ENCODE data around the gene SCYL1. TPM values are rescaled to one million over a fixed set of nuclear protein-coding genes. Genes with fewer than 3 reads are reported as not detected.

SCYL1 gene
- total and polyA plus RNA-seq, 2 of the 4 experiments (the other 2 are of a cell fraction): 96.4 to 150 TPM

DNA sequence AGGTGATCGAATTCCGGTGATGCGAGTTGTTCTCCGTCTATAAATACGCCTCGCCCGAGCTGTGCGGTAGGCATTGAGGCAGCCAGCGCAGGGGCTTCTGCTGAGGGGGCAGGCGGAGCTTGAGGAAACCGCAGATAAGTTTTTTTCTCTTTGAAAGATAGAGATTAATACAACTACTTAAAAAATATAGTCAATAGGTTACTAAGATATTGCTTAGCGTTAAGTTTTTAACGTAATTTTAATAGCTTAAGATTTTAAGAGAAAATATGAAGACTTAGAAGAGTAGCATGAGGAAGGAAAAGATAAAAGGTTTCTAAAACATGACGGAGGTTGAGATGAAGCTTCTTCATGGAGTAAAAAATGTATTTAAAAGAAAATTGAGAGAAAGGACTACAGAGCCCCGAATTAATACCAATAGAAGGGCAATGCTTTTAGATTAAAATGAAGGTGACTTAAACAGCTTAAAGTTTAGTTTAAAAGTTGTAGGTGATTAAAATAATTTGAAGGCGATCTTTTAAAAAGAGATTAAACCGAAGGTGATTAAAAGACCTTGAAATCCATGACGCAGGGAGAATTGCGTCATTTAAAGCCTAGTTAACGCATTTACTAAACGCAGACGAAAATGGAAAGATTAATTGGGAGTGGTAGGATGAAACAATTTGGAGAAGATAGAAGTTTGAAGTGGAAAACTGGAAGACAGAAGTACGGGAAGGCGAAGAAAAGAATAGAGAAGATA is 25.7 kb upstream of the SCYL1 start, which contains the start of gene MALAT1:
Gene MALAT1, plus strand, starts transcription at position 69 of the 736 bp plus-strand sequence.
- peak within 1 kb of the TSS; percentile 100 for H3K23ac ChIP-seq (ENCODE audit: low read depth, low read length)
- dilution Hi-C loops (cut with HindIII; ENCODE audit: low sequenced_read_pairs, unreplicated experiment) (no loop called here), in situ Hi-C loops (cut with MboI; ENCODE audit: low sequenced_read_pairs) (no loop called here), intact Hi-C loops (cut with micrococcal nuclease) (loop anchor here (2.0 kb wide), 2 partner anchors 50 to 78 kb away; no protein-coding TSS in a partner anchor)
- H3K4me3 ChIP-seq (ENCODE audit: insufficient read depth, low read depth, low read length): peak within 1 kb of the TSS; percentile 72
- H3K27ac ChIP-seq (ENCODE audit: insufficient read depth, low read length): peak within 1 kb of the TSS; percentile 99
- H3K9ac ChIP-seq (ENCODE audit: low read depth, low read length): peak within 1 kb of the TSS; percentile 99
- TF ChIP-seq FOS (IDR thresholded peaks at IDR 0.05; ENCODE audit: low read depth, low read length) (peak; percentile 47), MAFK (IDR thresholded peaks at IDR 0.05; ENCODE audit: low read depth, low read length) (no peak), SMC3 (IDR thresholded peaks at IDR 0.05; ENCODE audit: low read depth, low read length) (peak; percentile 52), CEBPB (IDR thresholded peaks at IDR 0.05; ENCODE audit: low read depth, low read length) (no peak), MAZ (IDR thresholded peaks at IDR 0.05; ENCODE audit: borderline replicate concordance, low read depth, low read length) (no peak), CTCF (conservative IDR thresholded peaks at IDR 0.05; ENCODE audit: low read depth, low read length) (no peak), CHD1 (IDR thresholded peaks at IDR 0.05; ENCODE audit: low read depth, low read length) (no peak), NFE2L2 (IDR thresholded peaks at IDR 0.05; ENCODE audit: low read depth, low read length) (peak; percentile 64; the same call in 1 of the 2 replicates), BHLHE40 (IDR thresholded peaks at IDR 0.05; ENCODE audit: low read depth, low read length) (peak; percentile 69; the same call in 1 of the 2 replicates), POLR2A (IDR thresholded peaks at IDR 0.05; ENCODE audit: low read depth, low read length) (no peak)
- TF ChIP-seq, protein P1, sequence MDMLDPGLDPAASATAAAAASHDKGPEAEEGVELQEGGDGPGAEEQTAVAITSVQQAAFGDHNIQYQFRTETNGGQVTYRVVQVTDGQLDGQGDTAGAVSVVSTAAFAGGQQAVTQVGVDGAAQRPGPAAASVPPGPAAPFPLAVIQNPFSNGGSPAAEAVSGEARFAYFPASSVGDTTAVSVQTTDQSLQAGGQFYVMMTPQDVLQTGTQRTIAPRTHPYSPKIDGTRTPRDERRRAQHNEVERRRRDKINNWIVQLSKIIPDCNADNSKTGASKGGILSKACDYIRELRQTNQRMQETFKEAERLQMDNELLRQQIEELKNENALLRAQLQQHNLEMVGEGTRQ (IDR thresholded peaks at IDR 0.05; ENCODE audit: low read depth, low read length): no peak
- peaks cover 5% of the 10 kb centered on the region for H3K4me1 ChIP-seq (ENCODE audit: control insufficient read depth, insufficient read depth, low read length)
- WGBS, 2 experiments (ENCODE audit: extremely low coverage in 2 of 2, insufficient read length in 1 of 2): 0 to 86% methylated on average over 2 of the region's 24 CpGs
- peak within 1 kb of the TSS; percentile 100 for H3K14ac ChIP-seq (replicated peaks; ENCODE audit: low read depth, low read length)
- H3K79me1 ChIP-seq (ENCODE audit: low read depth in 1 of 2, low read length in 2 of 2): peaks cover 0 to 14% of the 10 kb centered on the region in 2 experiments; a peak in 3 of 4 replicates
- H3K4ac ChIP-seq (ENCODE audit: low read depth, low read length): peak within 1 kb of the TSS; percentile 100
- peak within 1 kb of the TSS; percentile 96 for H2BK5ac ChIP-seq (ENCODE audit: low read depth, low read length, poor library complexity, severe bottlenecking)
- no peaks in the 10 kb centered on the region for H3K9me1 ChIP-seq (ENCODE audit: insufficient read depth, low read length)
- H4K8ac ChIP-seq (ENCODE audit: low read depth in 2 of 2, low read length in 2 of 2): peak within 1 kb of the TSS; percentile 92 to 96
- DNase-seq: peak; percentile 94
- H2AK5ac ChIP-seq (ENCODE audit: low read depth, low read length): peak within 1 kb of the TSS; percentile 98
- H2AFZ ChIP-seq (replicated peaks; ENCODE audit: low read length, poor library complexity): peak within 1 kb of the TSS; percentile 66
- H4K5ac ChIP-seq (ENCODE audit: low read depth, low read length): peak within 1 kb of the TSS; percentile 100
- ATAC-seq (ENCODE audit: low read depth): peak; percentile 14
- peak within 1 kb of the TSS; percentile 71; the same call in 2 of the 3 replicates for H2BK15ac ChIP-seq (ENCODE audit: low read depth, low read length)
- no peaks in the 10 kb centered on the region for H3K9me3 ChIP-seq (ENCODE audit: control insufficient read depth, insufficient read depth, low read length)
- POLR2A ChIA-PET (ENCODE audit: unreplicated experiment): interaction anchor here (0.5 to 14.2 kb wide), 39 partner anchors 9 to 1339 kb away, joined by 3 to 494 read pairs (median 6); partner anchors contain the start of genes DPF2, FAM89B, FRMD8 and NEAT1
- peak within 1 kb of the TSS; percentile 99 for H3K18ac ChIP-seq (ENCODE audit: low read depth, low read length)
- no peaks in the 10 kb centered on the region for H3K27me3 ChIP-seq (ENCODE audit: control insufficient read depth, insufficient read depth, low read length)
- H2BK20ac ChIP-seq (ENCODE audit: low read depth, low read length): peak within 1 kb of the TSS; percentile 92
- H3K56ac ChIP-seq (ENCODE audit: extremely low read depth, insufficient read depth, low read length): peak within 1 kb of the TSS; percentile 100
- peaks cover 23% of the 10 kb centered on the region for H3K36me3 ChIP-seq (ENCODE audit: control insufficient read depth, insufficient read depth, low read length)
- peak within 1 kb of the TSS; percentile 100 for H2AK9ac ChIP-seq (replicated peaks; ENCODE audit: low read depth, low read length, poor library complexity)
- CTCF ChIA-PET: interaction anchor here (1.2 to 2.6 kb wide), 4 partner anchors 10 to 79 kb away, joined by 5 to 12 read pairs (median 7); no protein-coding TSS in a partner anchor
- peak within 1 kb of the TSS; percentile 96 for H2BK120ac ChIP-seq (ENCODE audit: low read depth, low read length)
- peak within 1 kb of the TSS; percentile 97 for H3K4me2 ChIP-seq (ENCODE audit: low read depth, low read length)
- H4K20me1 ChIP-seq (ENCODE audit: insufficient read depth, low read length): peaks cover 46% of the 10 kb centered on the region
- no TSS peak for BruUV-seq (replicated peaks)
- peak within 1 kb of the TSS; percentile 100 for H4K91ac ChIP-seq (ENCODE audit: insufficient read depth, low read depth, low read length)

Data from IMR-90 (cell line).